ENCODE results near the gene TPRX2. TPM values are rescaled to one million over a fixed set of nuclear protein-coding genes. Genes with fewer than 3 reads are reported as not detected.
"Not testable (repeated sequence)": the region's sequence is repeated elsewhere in the genome, so short reads cannot be mapped to it uniquely, and the experiment has no call there.

Gene TPRX2
- not detected for polyA plus RNA-seq (2013, experiment 1 of 4)
- not detected for polyA plus RNA-seq (2013, experiment 2 of 4)
- polyA plus RNA-seq (2013, experiment 3 of 4), result not detected
- not detected for polyA plus RNA-seq (2013, experiment 4 of 4)

- WGBS, 2 experiments, result 92 to 95% methylated on average over 9 of the region's 9 CpGs
- H3K36me3 ChIP-seq (ENCODE audit: control insufficient read depth, insufficient read depth, low read length); H3K9me3 ChIP-seq (ENCODE audit: control insufficient read depth, low read length); H3K4me3 ChIP-seq (ENCODE audit: insufficient read depth, low read depth, low read length); H3K27ac ChIP-seq (ENCODE audit: insufficient read depth, low read depth, low read length, poor library complexity, severe bottlenecking); H3K4me1 ChIP-seq (ENCODE audit: control insufficient read depth, insufficient read depth, low read length); H3K27me3 ChIP-seq (ENCODE audit: control insufficient read depth, insufficient read depth, low read length, poor library complexity, severe bottlenecking): not testable (repeated sequence)
These were observed at the start of gene TPRX2 for GRCh38 chr19:47858646-47859285. TPRX2 (plus strand) TSS chr19:47859235; CDS start chr19:47859247, 12 bp downstream.

- Histone ChIP-seq H3K4me3 (ENCODE audit: insufficient read depth, low read depth, low read length) (no peak overlapping the region), H3K36me3 (ENCODE audit: control insufficient read depth, insufficient read depth, low read length) (no peaks in the 10 kb centered on the region), H3K9me3 (ENCODE audit: control insufficient read depth, low read length) (no peaks in the 10 kb centered on the region), H3K27me3 (ENCODE audit: control insufficient read depth, insufficient read depth, low read length, poor library complexity, severe bottlenecking) (no peaks in the 10 kb centered on the region), H3K27ac (ENCODE audit: insufficient read depth, low read depth, low read length, poor library complexity, severe bottlenecking) (no peak overlapping the region), H3K4me1 (ENCODE audit: control insufficient read depth, insufficient read depth, low read length) (peaks cover 9% of the 10 kb centered on the region)
- WGBS, 2 experiments, result 45 to 49% methylated on average over 15 to 16 of the region's 17 CpGs
These were observed 45.6 kb upstream of the TPRX2 start for GRCh38 chr19:47813304-47813994.

GRCh38 chr19:47813995-47814328 lies 45.1 kb upstream of the TPRX2 start:
- Histone ChIP-seq H3K36me3 (ENCODE audit: control insufficient read depth, insufficient read depth, low read length) (no peaks in the 10 kb centered on the region), H3K27me3 (ENCODE audit: control insufficient read depth, insufficient read depth, low read length, poor library complexity, severe bottlenecking) (no peaks in the 10 kb centered on the region), H3K4me1 (ENCODE audit: control insufficient read depth, insufficient read depth, low read length) (peaks cover 9% of the 10 kb centered on the region), H3K9me3 (ENCODE audit: control insufficient read depth, low read length) (no peaks in the 10 kb centered on the region), H3K4me3 (ENCODE audit: insufficient read depth, low read depth, low read length) (no peak overlapping the region), H3K27ac (ENCODE audit: insufficient read depth, low read depth, low read length, poor library complexity, severe bottlenecking) (no peak overlapping the region)
- 66 to 69% methylated on average over 7 of the region's 7 CpGs for WGBS, 2 experiments

- H3K27me3 ChIP-seq (ENCODE audit: control insufficient read depth, insufficient read depth, low read length, poor library complexity, severe bottlenecking); H3K9me3 ChIP-seq (ENCODE audit: control insufficient read depth, low read length); H3K4me3 ChIP-seq (ENCODE audit: insufficient read depth, low read depth, low read length); H3K27ac ChIP-seq (ENCODE audit: insufficient read depth, low read depth, low read length, poor library complexity, severe bottlenecking); H3K36me3 ChIP-seq (ENCODE audit: control insufficient read depth, insufficient read depth, low read length): not testable (repeated sequence)
- peaks cover 26% of the 10 kb centered on the region for H3K4me1 ChIP-seq (ENCODE audit: control insufficient read depth, insufficient read depth, low read length)
- WGBS, 2 experiments, result 94 to 95% methylated on average over 7 to 8 of the region's 8 CpGs
These were observed 42.8 kb upstream of the TPRX2 start for GRCh38 chr19:47816270-47816669.

GRCh38 chr19:47818221-47818620 lies 40.8 kb upstream of the TPRX2 start:
- H3K4me3 ChIP-seq (ENCODE audit: insufficient read depth, low read depth, low read length); H3K36me3 ChIP-seq (ENCODE audit: control insufficient read depth, insufficient read depth, low read length); H3K27ac ChIP-seq (ENCODE audit: insufficient read depth, low read depth, low read length, poor library complexity, severe bottlenecking); H3K27me3 ChIP-seq (ENCODE audit: control insufficient read depth, insufficient read depth, low read length, poor library complexity, severe bottlenecking); H3K9me3 ChIP-seq (ENCODE audit: control insufficient read depth, low read length): not testable (repeated sequence)
- peaks cover 34% of the 10 kb centered on the region for H3K4me1 ChIP-seq (ENCODE audit: control insufficient read depth, insufficient read depth, low read length)
- WGBS, 2 experiments, result 95% methylated on average over 1 of the region's 1 CpG

- 3 to 4% methylated on average over 10 of the region's 10 CpGs for WGBS, 2 experiments
- H3K27ac ChIP-seq (ENCODE audit: insufficient read depth, low read depth, low read length, poor library complexity, severe bottlenecking), result no peak overlapping the region
- H3K4me1 ChIP-seq (ENCODE audit: control insufficient read depth, insufficient read depth, low read length), result peaks cover 26% of the 10 kb centered on the region
- H3K4me3 ChIP-seq (ENCODE audit: insufficient read depth, low read depth, low read length), result no peak overlapping the region
- no peaks in the 10 kb centered on the region for H3K36me3 ChIP-seq (ENCODE audit: control insufficient read depth, insufficient read depth, low read length)
- H3K27me3 ChIP-seq (ENCODE audit: control insufficient read depth, insufficient read depth, low read length, poor library complexity, severe bottlenecking), result no peaks in the 10 kb centered on the region
- H3K9me3 ChIP-seq (ENCODE audit: control insufficient read depth, low read length), result no peaks in the 10 kb centered on the region
These were observed 39.2 kb upstream of the TPRX2 start for GRCh38 chr19:47819858-47820257.

GRCh38 chr19:47820410-47820809 lies 38.6 kb upstream of the TPRX2 start:
- H3K9me3 ChIP-seq (ENCODE audit: control insufficient read depth, low read length), result no peaks in the 10 kb centered on the region
- H3K27ac ChIP-seq (ENCODE audit: insufficient read depth, low read depth, low read length, poor library complexity, severe bottlenecking), result no peak overlapping the region
- H3K4me3 ChIP-seq (ENCODE audit: insufficient read depth, low read depth, low read length), result no peak overlapping the region
- 71% methylated on average over 2 of the region's 2 CpGs for WGBS, 2 experiments
- no peaks in the 10 kb centered on the region for H3K27me3 ChIP-seq (ENCODE audit: control insufficient read depth, insufficient read depth, low read length, poor library complexity, severe bottlenecking)
- no peaks in the 10 kb centered on the region for H3K36me3 ChIP-seq (ENCODE audit: control insufficient read depth, insufficient read depth, low read length)
- H3K4me1 ChIP-seq (ENCODE audit: control insufficient read depth, insufficient read depth, low read length), result peaks cover 26% of the 10 kb centered on the region

- Histone ChIP-seq H3K4me1 (ENCODE audit: control insufficient read depth, insufficient read depth, low read length) (peaks cover 26% of the 10 kb centered on the region), H3K36me3 (ENCODE audit: control insufficient read depth, insufficient read depth, low read length) (no peaks in the 10 kb centered on the region), H3K27ac (ENCODE audit: insufficient read depth, low read depth, low read length, poor library complexity, severe bottlenecking) (no peak within 1 kb of the TSS), H3K27me3 (ENCODE audit: control insufficient read depth, insufficient read depth, low read length, poor library complexity, severe bottlenecking) (no peaks in the 10 kb centered on the region), H3K9me3 (ENCODE audit: control insufficient read depth, low read length) (no peaks in the 10 kb centered on the region), H3K4me3 (ENCODE audit: insufficient read depth, low read depth, low read length) (no peak within 1 kb of the TSS)
- WGBS, 2 experiments, result 50 to 58% methylated on average over 15 of the region's 15 CpGs
These were observed 37.5 kb upstream of the TPRX2 start, which contains the start of gene CRX for GRCh38 chr19:47821460-47822020. CRX (plus strand) TSS chr19:47821937; CDS start chr19:47834444, 12,507 bp downstream.

GRCh38 chr19:47824396-47824795 lies 34.6 kb upstream of the TPRX2 start:
- 81 to 87% methylated on average over 6 of the region's 6 CpGs for WGBS, 2 experiments
- no peak overlapping the region for H3K4me3 ChIP-seq (ENCODE audit: insufficient read depth, low read depth, low read length)
- no peak overlapping the region for H3K27ac ChIP-seq (ENCODE audit: insufficient read depth, low read depth, low read length, poor library complexity, severe bottlenecking)
- H3K36me3 ChIP-seq (ENCODE audit: control insufficient read depth, insufficient read depth, low read length), result no peaks in the 10 kb centered on the region
- no peaks in the 10 kb centered on the region for H3K9me3 ChIP-seq (ENCODE audit: control insufficient read depth, low read length)
- H3K4me1 ChIP-seq (ENCODE audit: control insufficient read depth, insufficient read depth, low read length), result peaks cover 22% of the 10 kb centered on the region
- no peaks in the 10 kb centered on the region for H3K27me3 ChIP-seq (ENCODE audit: control insufficient read depth, insufficient read depth, low read length, poor library complexity, severe bottlenecking)

- Histone ChIP-seq H3K36me3 (ENCODE audit: control insufficient read depth, insufficient read depth, low read length) (no peaks in the 10 kb centered on the region), H3K4me1 (ENCODE audit: control insufficient read depth, insufficient read depth, low read length) (peaks cover 3% of the 10 kb centered on the region), H3K27me3 (ENCODE audit: control insufficient read depth, insufficient read depth, low read length, poor library complexity, severe bottlenecking) (no peaks in the 10 kb centered on the region), H3K9me3 (ENCODE audit: control insufficient read depth, low read length) (no peaks in the 10 kb centered on the region), H3K4me3 (ENCODE audit: insufficient read depth, low read depth, low read length) (no peak overlapping the region), H3K27ac (ENCODE audit: insufficient read depth, low read depth, low read length, poor library complexity, severe bottlenecking) (no peak overlapping the region)
- WGBS, 2 experiments, result 96% methylated on average over 6 of the region's 6 CpGs
These were observed 32.2 kb upstream of the TPRX2 start for GRCh38 chr19:47826800-47827199.
